HCT116 (cell line): ENCODE data around the gene SORBS1. TPM values are rescaled to one million over a fixed set of nuclear protein-coding genes. Genes with fewer than 3 reads are reported as not detected.

Experiments
- ATAC-seq: fragments of 200-7000 bp; cut with Tn5 transposase; 2 replicates; pipeline ENCODE4 v1.9.1; 2020; ENCODE audit warnings: mild to moderate bottlenecking, moderate library complexity
- BruUV-seq: library from RNA; stranded (reverse); fragments of 400-500 nt; replicated peaks from 2 replicates; lab custom pipeline; 2021; lab: Mats Ljungman, UMichigan
- CTCF ChIA-PET: fragments of 300-600 bp; sonication (Branson Sonifier 250); formaldehyde crosslinking; loops from one replicate; lab custom pipeline; 2021; ENCODE audit warnings: antibody characterized with exemption; lab: Charles Lee
- POLR2A ChIA-PET: fragments of 300-600, 350-600 bp; sonication (Branson Sonifier 250); formaldehyde crosslinking; loops from one replicate; lab custom pipeline; 2021; ENCODE audit warnings: antibody characterized with exemption; lab: Charles Lee
- RAD21 ChIA-PET, 2 experiments: fragments of 300-600 bp; sonication (Branson Sonifier 250); formaldehyde crosslinking; loops; one replicate each; lab custom pipeline; 2023; ENCODE audit warnings: low total read pairs in 2 of 2; ENCODE audit not compliant: uncharacterized antibody in 2 of 2, unreplicated experiment in 2 of 2, low non-redundant PET in 1 of 2; lab: Charles Lee
- DNase-seq: peaks from one replicate; pipeline ENCODE4 v3.0.0-alpha.2; 2010; ENCODE audit warnings: low read depth, low spot score
- H2AFZ ChIP-seq: fragments of 200-600 bp; shearing (Covaris generic), sonication (generic); 2 replicates; pipeline ENCODE4 v1.6.1; 2017; ENCODE audit warnings: low read depth, mixed run types, mixed read lengths, antibody characterized with exemption, low read length; ENCODE audit not compliant: poor library complexity, severe bottlenecking
- H3K27ac ChIP-seq: 2 replicates; pipeline ENCODE4 v1.5.1; 2012; ENCODE audit warnings: low read depth, low read length
- H3K27me3 ChIP-seq: fragments of 200-600 bp; sonication (generic); 2 replicates; pipeline ENCODE4 v1.6.1; 2016; ENCODE audit warnings: mixed run types, low read length, mixed read lengths; ENCODE audit not compliant: insufficient read depth
- H3K36me3 ChIP-seq, 2 experiments: fragments of 200-500 bp in 1 of 2; fragments of 200-600 bp in 1 of 2; sonication (Bioruptor generic) in 1 of 2; sonication (generic) in 1 of 2; 2 replicates each; pipeline versions ENCODE4 v1.5.1 to v1.6.1; 2014 to 2016; ENCODE audit warnings: low read length in 2 of 2, inconsistent platforms in 1 of 2, mixed read lengths in 1 of 2, mixed run types in 1 of 2; ENCODE audit not compliant: insufficient read depth in 2 of 2, control insufficient read depth in 1 of 2
- H3K4me1 ChIP-seq, 2 experiments: fragments of 200-600 bp in 1 of 2; sonication (generic) in 1 of 2; 2 replicates each; pipeline versions ENCODE4 v1.5.1 to v1.6.1; 2012 to 2017; ENCODE audit warnings: low read length in 2 of 2, inconsistent platforms in 1 of 2, mild to moderate bottlenecking in 1 of 2, mixed read lengths in 1 of 2, mixed run types in 1 of 2, moderate library complexity in 1 of 2; ENCODE audit not compliant: insufficient read depth in 2 of 2, control insufficient read depth in 1 of 2
- H3K4me2 ChIP-seq: fragments of 200-600 bp; sonication (generic); 2 replicates; pipeline ENCODE4 v1.6.1; 2017; ENCODE audit warnings: mixed run types, low read length, mixed read lengths
- H3K4me3 ChIP-seq, 2 experiments: fragments of 200-600 bp in 1 of 2; sonication (generic) in 1 of 2; replicated peaks in 1 of 2; 2 replicates each; pipeline ENCODE4 v1.5.1; 2011 to 2016; ENCODE audit warnings: low read length in 2 of 2, control low read depth in 1 of 2, low read depth in 1 of 2, mild to moderate bottlenecking in 1 of 2, mixed read lengths in 1 of 2, mixed run types in 1 of 2
- H3K79me2 ChIP-seq: fragments of 200-600 bp; sonication (generic); 2 replicates; pipeline ENCODE4 v1.6.1; 2017; ENCODE audit warnings: mild to moderate bottlenecking, mixed run types, low read length, moderate library complexity, mixed read lengths; ENCODE audit not compliant: insufficient read depth
- H3K9ac ChIP-seq: fragments of 200-600 bp; sonication (generic); 2 replicates; pipeline ENCODE4 v1.6.1; 2016; ENCODE audit warnings: low read length, mixed read lengths
- H3K9me2 ChIP-seq: fragments of 200-600 bp; sonication (generic), shearing (Covaris generic); 2 replicates; pipeline ENCODE4 v1.6.1; 2017; ENCODE audit warnings: mixed run types, mild to moderate bottlenecking, moderate library complexity; ENCODE audit not compliant: insufficient read depth
- H3K9me3 ChIP-seq, 2 experiments: fragments of 200-500 bp in 1 of 2; fragments of 200-600 bp in 1 of 2; sonication (Bioruptor generic) in 1 of 2; sonication (generic) in 1 of 2; 2 replicates each; pipeline ENCODE4 v1.6.1; 2014 to 2017; ENCODE audit warnings: low read length in 2 of 2, mixed read lengths in 2 of 2, inconsistent platforms in 1 of 2, low read depth in 1 of 2, mild to moderate bottlenecking in 1 of 2, mixed run types in 1 of 2, moderate library complexity in 1 of 2; ENCODE audit not compliant: control insufficient read depth in 1 of 2, insufficient read depth in 1 of 2
- H4K20me1 ChIP-seq: fragments of 200-600 bp; sonication (generic), shearing (Covaris generic); 2 replicates; pipeline ENCODE4 v1.6.1; 2017; ENCODE audit warnings: mixed run types, mild to moderate bottlenecking, moderate library complexity; ENCODE audit not compliant: insufficient read depth
- EGR1 ChIP-seq: IDR thresholded peaks from 2 replicates; pipeline ENCODE4 v1.6.1; 2012; ENCODE audit warnings: low read depth
- EZH2 ChIP-seq: fragments of 200-600 bp; sonication (generic); IDR thresholded peaks from 2 replicates; pipeline ENCODE4 v1.6.1; 2017; ENCODE audit warnings: antibody characterized with exemption, mixed run types
- FOSL1 ChIP-seq: IDR thresholded peaks from 2 replicates; pipeline ENCODE4 v1.6.1; 2012; ENCODE audit warnings: low read depth
- JUND ChIP-seq: IDR thresholded peaks from 2 replicates; pipeline ENCODE4 v1.6.1; 2012
- SIN3A ChIP-seq: IDR thresholded peaks from 2 replicates; pipeline ENCODE4 v1.6.1; 2012; ENCODE audit warnings: low read depth
- intact Hi-C: fragments of 100-400 bp; cut with micrococcal nuclease; formaldehyde crosslinking; loops from 2 replicates; pipeline ENCODE4 v1.10.0; 2022
- total RNA-seq: library from RNA; stranded (reverse); gene quantifications from one replicate; pipeline ENCODE4 v1.2.1, GENCODE V29; 2021; ENCODE audit not compliant: unreplicated experiment
- TF ChIP-seq, protein P1 (sequence below): IDR thresholded peaks from 2 replicates; pipeline ENCODE4 v1.6.1; 2012; ENCODE audit warnings: low read depth
- TF ChIP-seq, protein P2 (sequence below): IDR thresholded peaks from 2 replicates; pipeline ENCODE4 v1.6.1; 2012

Gene SORBS1
- total RNA-seq, 1 experiment from 2014 or later = 3.4 TPM

- TF ChIP-seq, protein P1, sequence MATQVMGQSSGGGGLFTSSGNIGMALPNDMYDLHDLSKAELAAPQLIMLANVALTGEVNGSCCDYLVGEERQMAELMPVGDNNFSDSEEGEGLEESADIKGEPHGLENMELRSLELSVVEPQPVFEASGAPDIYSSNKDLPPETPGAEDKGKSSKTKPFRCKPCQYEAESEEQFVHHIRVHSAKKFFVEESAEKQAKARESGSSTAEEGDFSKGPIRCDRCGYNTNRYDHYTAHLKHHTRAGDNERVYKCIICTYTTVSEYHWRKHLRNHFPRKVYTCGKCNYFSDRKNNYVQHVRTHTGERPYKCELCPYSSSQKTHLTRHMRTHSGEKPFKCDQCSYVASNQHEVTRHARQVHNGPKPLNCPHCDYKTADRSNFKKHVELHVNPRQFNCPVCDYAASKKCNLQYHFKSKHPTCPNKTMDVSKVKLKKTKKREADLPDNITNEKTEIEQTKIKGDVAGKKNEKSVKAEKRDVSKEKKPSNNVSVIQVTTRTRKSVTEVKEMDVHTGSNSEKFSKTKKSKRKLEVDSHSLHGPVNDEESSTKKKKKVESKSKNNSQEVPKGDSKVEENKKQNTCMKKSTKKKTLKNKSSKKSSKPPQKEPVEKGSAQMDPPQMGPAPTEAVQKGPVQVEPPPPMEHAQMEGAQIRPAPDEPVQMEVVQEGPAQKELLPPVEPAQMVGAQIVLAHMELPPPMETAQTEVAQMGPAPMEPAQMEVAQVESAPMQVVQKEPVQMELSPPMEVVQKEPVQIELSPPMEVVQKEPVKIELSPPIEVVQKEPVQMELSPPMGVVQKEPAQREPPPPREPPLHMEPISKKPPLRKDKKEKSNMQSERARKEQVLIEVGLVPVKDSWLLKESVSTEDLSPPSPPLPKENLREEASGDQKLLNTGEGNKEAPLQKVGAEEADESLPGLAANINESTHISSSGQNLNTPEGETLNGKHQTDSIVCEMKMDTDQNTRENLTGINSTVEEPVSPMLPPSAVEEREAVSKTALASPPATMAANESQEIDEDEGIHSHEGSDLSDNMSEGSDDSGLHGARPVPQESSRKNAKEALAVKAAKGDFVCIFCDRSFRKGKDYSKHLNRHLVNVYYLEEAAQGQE = no peak
- TF ChIP-seq FOSL1 (no peak), JUND (no peak), EGR1 (no peak)
Measured at GRCh38 chr10:95562341-95562965, 1.3 kb upstream of the SORBS1 start (continued).

DNA sequence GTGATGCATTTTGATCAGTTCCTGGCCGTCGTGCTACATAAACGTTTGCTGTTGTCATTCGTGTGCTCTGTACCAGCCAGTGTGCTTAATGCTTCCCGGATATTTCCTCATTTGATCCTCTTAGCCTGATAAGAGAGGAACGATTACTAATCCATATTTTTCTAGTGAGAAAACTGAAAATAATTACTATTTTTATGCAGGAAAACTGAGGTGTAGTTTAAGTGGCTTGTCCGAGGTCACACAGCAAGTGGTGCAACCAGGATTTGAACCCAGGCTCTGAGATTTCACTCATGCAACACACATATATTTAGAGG lies 650 bp upstream of the SORBS1 start:
- Histone ChIP-seq H3K79me2 (no peaks in the 10 kb centered on the region), H3K4me3 (peak overlapping the region; percentile 43 to 84), H2AFZ (peak overlapping the region; percentile 2), H4K20me1 (no peaks in the 10 kb centered on the region), H3K27ac (no peak overlapping the region), H3K4me1 (peaks cover 0 to 11% of the 10 kb centered on the region in 2 experiments; a peak in 1 of 4 replicates), H3K9ac (no peak overlapping the region), H3K9me3 (no peaks in the 10 kb centered on the region), H3K9me2 (no peaks in the 10 kb centered on the region), H3K36me3 (no peaks in the 10 kb centered on the region), H3K27me3 (no peaks in the 10 kb centered on the region; the same call in 1 of the 2 replicates), H3K4me2 (peak overlapping the region; percentile 100)
- DNase-seq = no peak
- no peak for TF ChIP-seq SIN3A
- TF ChIP-seq, protein P2, sequence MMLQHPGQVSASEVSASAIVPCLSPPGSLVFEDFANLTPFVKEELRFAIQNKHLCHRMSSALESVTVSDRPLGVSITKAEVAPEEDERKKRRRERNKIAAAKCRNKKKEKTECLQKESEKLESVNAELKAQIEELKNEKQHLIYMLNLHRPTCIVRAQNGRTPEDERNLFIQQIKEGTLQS = no peak
- TF ChIP-seq EZH2 = no peak
- BruUV-seq = no TSS peak
- RAD21 ChIA-PET = no interaction called here
- no peak for ATAC-seq
- intact Hi-C loops = no loop called here
- CTCF ChIA-PET = no interaction called here
- POLR2A ChIA-PET = no interaction called here
